ENCODE measurements around the gene USP54. TPM values are rescaled to one million over a fixed set of nuclear protein-coding genes. Genes with fewer than 3 reads are reported as not detected.

The USP54 gene
- total and polyA plus RNA-seq, 12 donors: 7.3 to 26.8 (median 14.8) TPM

DNA sequence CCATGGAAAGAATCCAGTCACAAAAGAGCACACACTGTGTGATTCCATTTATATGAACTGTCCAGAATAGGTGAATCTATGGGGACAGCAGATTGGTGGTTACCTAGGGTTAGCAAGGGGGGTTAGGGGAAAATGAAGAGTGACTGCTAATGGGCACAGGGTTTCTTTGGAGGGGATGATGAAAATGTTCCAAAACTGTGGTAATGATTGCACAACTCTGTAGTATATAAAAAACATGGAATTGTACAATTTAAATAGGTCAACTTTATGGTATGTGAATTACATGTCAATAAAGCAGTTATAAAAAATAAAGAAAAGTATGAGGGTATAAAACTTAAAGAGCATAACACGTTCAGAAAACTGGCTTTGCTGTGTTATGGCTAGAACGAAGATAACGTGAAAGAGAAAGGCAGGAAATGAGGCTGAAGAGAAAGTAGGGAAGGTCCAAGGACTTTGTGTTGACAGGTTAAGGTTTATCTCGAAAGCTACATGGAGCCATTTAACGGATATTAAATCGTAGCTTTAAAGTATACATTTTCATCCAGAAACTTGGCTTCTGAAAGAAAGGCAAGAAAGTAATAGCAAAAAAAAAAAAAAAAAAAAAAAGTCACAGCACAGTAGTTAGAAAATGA is 131.3 kb downstream of the USP54 start:
- TF ChIP-seq, protein P1, sequence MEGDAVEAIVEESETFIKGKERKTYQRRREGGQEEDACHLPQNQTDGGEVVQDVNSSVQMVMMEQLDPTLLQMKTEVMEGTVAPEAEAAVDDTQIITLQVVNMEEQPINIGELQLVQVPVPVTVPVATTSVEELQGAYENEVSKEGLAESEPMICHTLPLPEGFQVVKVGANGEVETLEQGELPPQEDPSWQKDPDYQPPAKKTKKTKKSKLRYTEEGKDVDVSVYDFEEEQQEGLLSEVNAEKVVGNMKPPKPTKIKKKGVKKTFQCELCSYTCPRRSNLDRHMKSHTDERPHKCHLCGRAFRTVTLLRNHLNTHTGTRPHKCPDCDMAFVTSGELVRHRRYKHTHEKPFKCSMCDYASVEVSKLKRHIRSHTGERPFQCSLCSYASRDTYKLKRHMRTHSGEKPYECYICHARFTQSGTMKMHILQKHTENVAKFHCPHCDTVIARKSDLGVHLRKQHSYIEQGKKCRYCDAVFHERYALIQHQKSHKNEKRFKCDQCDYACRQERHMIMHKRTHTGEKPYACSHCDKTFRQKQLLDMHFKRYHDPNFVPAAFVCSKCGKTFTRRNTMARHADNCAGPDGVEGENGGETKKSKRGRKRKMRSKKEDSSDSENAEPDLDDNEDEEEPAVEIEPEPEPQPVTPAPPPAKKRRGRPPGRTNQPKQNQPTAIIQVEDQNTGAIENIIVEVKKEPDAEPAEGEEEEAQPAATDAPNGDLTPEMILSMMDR (IDR thresholded peaks at IDR 0.05): no peak
- no peak for TF ChIP-seq POLR2A (IDR thresholded peaks at IDR 0.05)
- no peaks in the 10 kb centered on the region for H3K9me3 ChIP-seq (replicated peaks in 1 of 3)
- H3K27ac ChIP-seq: no peak overlapping the region
- WGBS, 4 donors: 57 to 75% (median 71%) methylated on average over 6 of the region's 6 CpGs
- H3K36me3 ChIP-seq (replicated peaks in 1 of 2): no peaks in the 10 kb centered on the region
- H3K4me1 ChIP-seq (replicated peaks in 1 of 2): no peaks in the 10 kb centered on the region
- intact Hi-C loops (cut with DNase I): no loop called here
- H3K4me3 ChIP-seq: no peak overlapping the region
- no peak for DNase-seq
- H3K27me3 ChIP-seq: no peaks in the 10 kb centered on the region

DNA sequence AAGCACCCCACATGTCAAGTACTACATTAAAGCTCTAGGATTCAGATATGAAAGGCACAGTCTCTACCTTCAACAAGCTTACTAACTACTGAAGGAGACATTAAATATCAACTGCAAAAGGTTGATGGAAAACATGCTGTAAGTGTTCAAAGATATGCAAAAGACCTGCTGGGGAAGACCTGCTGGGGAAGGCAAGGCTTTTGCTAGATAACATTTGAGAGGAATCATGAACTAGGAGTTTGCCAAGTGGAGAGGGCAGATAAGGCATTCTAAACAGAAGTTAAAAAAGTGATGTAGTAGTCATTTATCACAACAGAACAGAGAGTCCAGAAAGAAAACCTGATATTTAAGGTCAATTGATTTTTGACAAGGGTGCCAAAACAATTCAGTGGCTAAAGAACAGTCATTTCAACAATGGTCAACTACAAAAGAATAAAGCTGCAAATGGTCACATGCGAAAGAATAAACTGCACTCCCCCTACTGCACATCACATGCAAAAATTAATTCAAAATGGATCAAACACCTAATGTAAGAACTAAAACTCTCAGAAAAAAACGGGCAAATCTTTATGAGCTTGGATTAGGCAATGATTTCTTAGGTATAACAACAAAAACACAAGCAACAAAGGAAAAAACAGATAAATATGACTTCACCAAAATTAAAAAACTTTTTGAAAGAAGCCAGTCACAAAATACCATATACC is 134.8 kb downstream of the USP54 start:
- no peak overlapping the region for H3K4me3 ChIP-seq
- no peak for DNase-seq
- WGBS, 4 donors: 80 to 91% (median 88%) methylated on average over 2 of the region's 2 CpGs
- no peak overlapping the region for H3K27ac ChIP-seq
- intact Hi-C loops (cut with DNase I): no loop called here
- H3K27me3 ChIP-seq: no peaks in the 10 kb centered on the region
- TF ChIP-seq, protein P1 (IDR thresholded peaks at IDR 0.05): no peak
- no peak for TF ChIP-seq POLR2A (IDR thresholded peaks at IDR 0.05)
- no peaks in the 10 kb centered on the region for H3K4me1 ChIP-seq (replicated peaks in 1 of 2)
- H3K9me3 ChIP-seq (replicated peaks in 1 of 3): no peaks in the 10 kb centered on the region
- peaks cover 0 to 6% of the 10 kb centered on the region in 2 donors for H3K36me3 ChIP-seq (replicated peaks in 1 of 2)

DNA sequence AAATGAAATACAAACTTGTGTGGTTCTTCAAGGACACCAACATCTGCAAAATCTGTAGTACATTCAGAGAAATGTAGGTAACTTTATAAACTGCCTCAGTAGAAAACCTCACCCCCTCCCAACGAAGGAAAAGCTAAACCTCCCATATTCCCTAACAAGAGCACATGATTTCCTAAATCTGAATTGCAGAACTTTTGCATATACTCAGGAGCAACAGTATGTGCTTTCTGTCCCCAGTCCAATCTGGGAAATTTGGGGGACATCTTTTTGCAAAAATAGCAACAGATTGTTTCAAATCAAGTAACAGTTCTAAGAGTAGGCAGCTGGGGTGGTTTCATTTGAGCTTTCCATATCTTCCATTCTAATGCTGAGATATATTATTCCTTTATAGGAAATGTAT is 142.0 kb downstream of the USP54 start:
- DNase-seq: no peak
- Histone ChIP-seq H3K9me3 (replicated peaks in 1 of 3) (no peaks in the 10 kb centered on the region), H3K4me1 (replicated peaks in 1 of 2) (peaks cover 0 to 3% of the 10 kb centered on the region in 2 donors), H3K27ac (no peak overlapping the region), H3K27me3 (no peaks in the 10 kb centered on the region), H3K36me3 (replicated peaks in 1 of 2) (peaks cover 0 to 28% of the 10 kb centered on the region in 2 donors), H3K4me3 (no peak overlapping the region)
- intact Hi-C loops (cut with DNase I): no loop called here
- TF ChIP-seq, protein P1 (IDR thresholded peaks at IDR 0.05): no peak
- TF ChIP-seq POLR2A (IDR thresholded peaks at IDR 0.05): no peak
- 77 to 90% (median 79%) methylated on average over 1 of the region's 1 CpG for WGBS, 4 donors

DNA sequence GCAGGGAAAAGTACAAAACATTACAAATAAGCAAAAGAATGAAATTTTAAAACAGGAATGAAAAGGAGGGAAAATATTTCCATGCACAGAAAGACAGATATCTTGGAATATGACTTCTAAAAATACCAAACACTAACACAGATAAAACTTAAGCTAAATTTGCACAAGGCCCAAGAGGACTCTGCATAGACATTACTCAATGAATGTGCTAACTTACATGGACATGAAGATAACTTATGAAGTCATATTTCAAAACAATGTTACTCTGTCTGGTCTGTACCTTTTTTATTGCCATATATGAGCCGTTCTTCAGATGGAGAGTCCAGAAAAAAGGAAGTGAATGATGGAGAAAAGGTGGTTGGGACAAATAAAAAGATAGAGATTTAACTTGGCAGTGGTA is 142.8 kb downstream of the USP54 start:
- intact Hi-C loops (cut with DNase I): no loop called here
- H3K4me3 ChIP-seq: no peak overlapping the region
- WGBS, 4 donors: 68 to 81% (median 74%) methylated on average over 1 of the region's 1 CpG
- H3K27me3 ChIP-seq: no peaks in the 10 kb centered on the region
- no peak overlapping the region for H3K27ac ChIP-seq
- no peak for DNase-seq
- peaks cover 0 to 23% of the 10 kb centered on the region in 2 donors for H3K36me3 ChIP-seq (replicated peaks in 1 of 2)
- H3K9me3 ChIP-seq (replicated peaks in 1 of 3): no peaks in the 10 kb centered on the region
- peaks cover 0 to 3% of the 10 kb centered on the region in 2 donors for H3K4me1 ChIP-seq (replicated peaks in 1 of 2)
- TF ChIP-seq POLR2A (IDR thresholded peaks at IDR 0.05): no peak
- TF ChIP-seq, protein P1 (IDR thresholded peaks at IDR 0.05): no peak

Small RNA genes within 50 kb of the gene (small RNA-seq; reads per million reads assigned to genes)
- 0 reads per million in 2 donors for gene RNU6-883P

Other genes with a start within 250 kb of the USP54 start
- 10 to 100 TPM in 1 of 9 donors, 1 to 10 TPM in 8; 1.6 to 15.5 (median 6.3) TPM for gene CFAP70, start 232.5 kb downstream of the USP54 start, total RNA-seq
- gene CFAP70, start 232.5 kb downstream of the USP54 start, polyA plus RNA-seq: 10 to 100 TPM in 2 of 3 donors, 1 to 10 TPM in 1; 4.2 to 43.6 (median 40.8) TPM
- gene ANXA7, start 177.3 kb downstream of the USP54 start, total RNA-seq: 100 to 1,000 TPM in 8 of 9 donors, 10 to 100 TPM in 1; 79.2 to 176 (median 154) TPM
- 100 to 1,000 TPM in 1 of 3 donors, 10 to 100 TPM in 2; 43.4 to 196 (median 49.3) TPM for gene ANXA7, start 177.3 kb downstream of the USP54 start, polyA plus RNA-seq
- 1 to 10 TPM in 5 of 9 donors, under 1 TPM in 4; 0.30 to 3.8 (median 1.3) TPM for gene MSS51, start 157.8 kb downstream of the USP54 start, total RNA-seq
- 1 to 10 TPM in 2 of 3 donors, under 1 TPM in 1; 0.71 to 6.4 (median 3.0) TPM for gene MSS51, start 157.8 kb downstream of the USP54 start, polyA plus RNA-seq
- 10 to 100 TPM; 26.7 to 59.0 (median 50.3) TPM for gene PPP3CB, start 95.3 kb downstream of the USP54 start, total RNA-seq
- 10 to 100 TPM; 28.9 to 60.6 (median 36.3) TPM for gene PPP3CB, start 95.3 kb downstream of the USP54 start, polyA plus RNA-seq
- gene MYOZ1, start 50.1 kb upstream of the USP54 start, total RNA-seq: 1 to 10 TPM in 2 of 9 donors, under 1 TPM in 7; 0.18 to 4.2 (median 0.48) TPM
- under 1 TPM; 0.40 to 0.74 (median 0.48) TPM for gene MYOZ1, start 50.1 kb upstream of the USP54 start, polyA plus RNA-seq
- gene SYNPO2L, start 64.7 kb upstream of the USP54 start, total RNA-seq: 1 to 10 TPM in 3 of 9 donors, under 1 TPM in 4, not detected in 2; 0.06 to 4.3 (median 0.65) TPM
- under 1 TPM; 0.27 to 0.48 (median 0.32) TPM for gene SYNPO2L, start 64.7 kb upstream of the USP54 start, polyA plus RNA-seq
- gene AGAP5, start 106.8 kb upstream of the USP54 start, total RNA-seq: 10 to 100 TPM in 3 of 9 donors, 1 to 10 TPM in 6; 4.6 to 16.1 (median 7.1) TPM
- 10 to 100 TPM in 2 of 3 donors, 1 to 10 TPM in 1; 5.8 to 19.0 (median 13.3) TPM for gene AGAP5, start 106.8 kb upstream of the USP54 start, polyA plus RNA-seq
- 100 to 1,000 TPM in 3 of 9 donors, 10 to 100 TPM in 6; 61.3 to 133 (median 86.4) TPM for gene SEC24C, start 153.0 kb upstream of the USP54 start, total RNA-seq
- gene SEC24C, start 153.0 kb upstream of the USP54 start, polyA plus RNA-seq: 100 to 1,000 TPM in 1 of 3 donors, 10 to 100 TPM in 2; 38.4 to 109 (median 52.7) TPM
- 10 to 100 TPM; 31.7 to 72.0 (median 40.8) TPM for gene CHCHD1, start 190.7 kb upstream of the USP54 start, total RNA-seq
- 10 to 100 TPM; 57.4 to 83.1 (median 63.2) TPM for gene CHCHD1, start 190.7 kb upstream of the USP54 start, polyA plus RNA-seq
- 100 to 1,000 TPM in 5 of 9 donors, 10 to 100 TPM in 4; 55.7 to 197 (median 108) TPM for gene ZSWIM8, start 194.3 kb upstream of the USP54 start, total RNA-seq
- gene ZSWIM8, start 194.3 kb upstream of the USP54 start, polyA plus RNA-seq: 100 to 1,000 TPM in 2 of 3 donors, 10 to 100 TPM in 1; 74.4 to 714 (median 520) TPM
- gene NDST2, start 220.3 kb upstream of the USP54 start, total RNA-seq: 10 to 100 TPM; 13.0 to 67.0 (median 41.4) TPM
- gene NDST2, start 220.3 kb upstream of the USP54 start, polyA plus RNA-seq: 10 to 100 TPM; 14.5 to 23.0 (median 21.9) TPM